DOHH2 (cell line): ENCODE results near the gene MMP15.

ENCODE experiments used
- CTCF ChIP-seq: fragments of 200-600 bp; sonication (generic); IDR thresholded peaks from one replicate; pipeline ENCODE4 v1.5.1; 2014; ENCODE audit warnings: antibody characterized with exemption, mild to moderate bottlenecking, low read depth, low read length; ENCODE audit not compliant: poor library complexity, severe bottlenecking
- EZH2phosphoT487 ChIP-seq: fragments of 200-600 bp; sonication (generic); IDR thresholded peaks from 2 replicates; pipeline ENCODE4 v1.6.1; 2017; ENCODE audit warnings: borderline replicate concordance, mild to moderate bottlenecking, antibody characterized with exemption, low read length, moderate library complexity, mixed read lengths

DNA sequence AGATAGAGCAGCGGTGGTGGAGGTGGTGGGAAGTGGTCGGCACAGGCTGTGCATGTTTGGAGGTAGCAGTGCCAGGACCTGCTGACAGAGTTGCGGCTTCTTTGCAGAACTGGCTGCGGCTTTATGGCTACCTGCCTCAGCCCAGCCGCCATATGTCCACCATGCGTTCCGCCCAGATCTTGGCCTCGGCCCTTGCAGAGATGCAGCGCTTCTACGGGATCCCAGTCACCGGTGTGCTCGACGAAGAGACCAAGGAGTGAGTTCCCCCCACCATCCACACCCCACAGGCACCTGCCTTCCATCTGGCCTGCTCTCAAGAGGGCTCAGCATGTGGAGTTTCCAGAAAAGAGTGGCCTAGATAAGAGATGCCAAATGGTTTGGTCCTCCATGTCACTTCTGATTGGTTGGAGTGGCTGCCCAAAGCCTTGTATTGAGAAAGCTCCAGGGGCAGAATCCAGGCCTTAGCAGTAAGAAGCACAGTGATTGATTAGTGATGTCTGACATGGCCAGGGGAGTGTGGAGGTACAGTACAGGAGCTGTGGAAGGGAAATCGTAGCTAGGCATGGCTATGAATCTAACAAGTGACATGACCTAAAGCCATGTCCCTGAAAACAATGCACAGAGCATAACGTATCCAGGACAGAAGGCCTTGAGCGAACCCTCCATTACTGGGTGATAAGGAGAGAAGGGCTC is 12.0 kb downstream of the MMP15 start:
- TF ChIP-seq CTCF, result no peak
- no peak for TF ChIP-seq EZH2phosphoT487
